HepG2 (cell line): ENCODE data around the gene HHIPL1. TPM values are rescaled to one million over a fixed set of nuclear protein-coding genes. Genes with fewer than 3 reads are reported as not detected.
A peak's percentile ranks its signal among the peaks of the same experiment; 100 is the strongest.

Experiments
- ARID5B ChIP-seq: IDR thresholded peaks from 2 replicates; pipeline ENCODE4 v1.4.0; 2020; ENCODE audit warnings: mild to moderate bottlenecking, missing genetic modification reagents
- BORCS8-MEF2B ChIP-seq: sonication (generic); formaldehyde crosslinking; IDR thresholded peaks from 2 replicates; pipeline ENCODE4 v1.8.0; 2022; ENCODE audit warnings: mild to moderate bottlenecking, missing genetic modification reagents
- FOSL2 ChIP-seq: sonication (generic); formaldehyde crosslinking; IDR thresholded peaks from 2 replicates; pipeline ENCODE4 v1.4.0; 2020; ENCODE audit warnings: missing genetic modification reagents
- FOXK2 ChIP-seq: fragments of 450-650 bp; IDR thresholded peaks from 2 replicates; pipeline ENCODE4 v1.6.1; 2016
- GABPA ChIP-seq, 2 experiments: IDR thresholded peaks; 2 replicates each; pipeline ENCODE4 v1.6.1; 2011 to 2016; ENCODE audit warnings: low read depth in 2 of 2, low read length in 1 of 2, missing biosample characterization in 1 of 2, missing genetic modification characterization in 1 of 2
- GABPB1 ChIP-seq: IDR thresholded peaks from 2 replicates; pipeline ENCODE4 v1.6.1; 2016; ENCODE audit warnings: mild to moderate bottlenecking, missing genetic modification reagents, moderate library complexity, missing compliant biosample characterization
- IRF2 ChIP-seq: IDR thresholded peaks from 2 replicates; pipeline ENCODE4 v1.6.1; 2018; ENCODE audit warnings: missing genetic modification reagents, missing compliant biosample characterization
- ISL2 ChIP-seq: sonication (generic); formaldehyde crosslinking; IDR thresholded peaks from 2 replicates; pipeline ENCODE4 v1.5.0; 2020; ENCODE audit warnings: missing genetic modification reagents
- JDP2 ChIP-seq: sonication (generic); formaldehyde crosslinking; IDR thresholded peaks from 2 replicates; pipeline ENCODE4 v1.8.1; 2022; ENCODE audit warnings: missing genetic modification reagents, borderline replicate concordance
- MATR3 ChIP-seq: sonication (generic); formaldehyde crosslinking; IDR thresholded peaks from 2 replicates; pipeline ENCODE4 v1.4.0; 2020; ENCODE audit warnings: missing genetic modification reagents
- MNT ChIP-seq: fragments of 450-650 bp; IDR thresholded peaks from 2 replicates; pipeline ENCODE4 v1.6.1; 2016
- ONECUT2 ChIP-seq: sonication (generic); formaldehyde crosslinking; IDR thresholded peaks from 2 replicates; pipeline ENCODE4 v1.4.0; 2020; ENCODE audit warnings: missing genetic modification reagents
- PATZ1 ChIP-seq: sonication (generic); formaldehyde crosslinking; IDR thresholded peaks from 2 replicates; pipeline ENCODE4 v1.4.0; 2020; ENCODE audit warnings: missing genetic modification reagents
- POLR2G ChIP-seq: fragments of 200-400 bp; formaldehyde crosslinking; IDR thresholded peaks from 2 replicates; pipeline ENCODE4 v1.6.1; 2018; ENCODE audit warnings: mild to moderate bottlenecking, low read depth, low read length, moderate library complexity
- RFXANK ChIP-seq: IDR thresholded peaks from 2 replicates; pipeline ENCODE4 v1.6.1; 2016
- SP2 ChIP-seq: sonication (generic); formaldehyde crosslinking; IDR thresholded peaks from 2 replicates; pipeline ENCODE4 v1.5.1; 2020; ENCODE audit warnings: mild to moderate bottlenecking, missing genetic modification reagents
- TAF15 ChIP-seq: fragments of 200-400 bp; formaldehyde crosslinking; IDR thresholded peaks from one replicate; pipeline ENCODE4 v1.6.1; 2018; ENCODE audit warnings: mild to moderate bottlenecking, low read depth, low read length; ENCODE audit not compliant: poor library complexity, severe bottlenecking
- ZNF24 ChIP-seq: fragments of 450-650 bp; IDR thresholded peaks from 2 replicates; pipeline ENCODE4 v1.6.1; 2017; ENCODE audit warnings: antibody characterized with exemption, mild to moderate bottlenecking
- ZNF33A ChIP-seq: sonication (generic); formaldehyde crosslinking; IDR thresholded peaks from 2 replicates; pipeline ENCODE4 v1.5.1; 2020; ENCODE audit warnings: missing genetic modification reagents, mild to moderate bottlenecking, moderate library complexity, borderline replicate concordance
- ZNF547 ChIP-seq: sonication (generic); formaldehyde crosslinking; IDR thresholded peaks from 2 replicates; pipeline ENCODE4 v1.5.1; 2020; ENCODE audit warnings: mild to moderate bottlenecking, missing genetic modification reagents
- ZSCAN20 ChIP-seq: sonication (generic); formaldehyde crosslinking; IDR thresholded peaks from 2 replicates; pipeline ENCODE4 v1.4.0; 2020; ENCODE audit warnings: missing genetic modification reagents, mild to moderate bottlenecking, borderline replicate concordance
- polyA plus RNA-seq, 8 experiments: library from polyadenylated mRNA; depleted of rRNA in 3 of 8; stranded (reverse) in 7 of 8; unstranded in 1 of 8; fragments of >200 nt; fragmentation: Illumina TruSeq in 4 of 8; extraction: Trizol in 4 of 8; gene quantifications; 2 replicates each; pipeline versions ENCODE4 v1.2.1 to v1.2.3, GENCODE V29; 2011 to 2016; ENCODE audit warnings: low read depth in 4 of 8, missing spikeins in 1 of 8, mixed read lengths in 1 of 8; ENCODE audit not compliant: insufficient read depth in 1 of 8
- total RNA-seq, 5 experiments: library from RNA; depleted of rRNA; stranded (reverse); fragments of >200 nt; fragmentation: Illumina TruSeq; extraction: Trizol; gene quantifications; 2 replicates each; pipeline ENCODE4 v1.2.3, GENCODE V29; 2016; ENCODE audit warnings: low read depth in 1 of 5
- TF ChIP-seq, protein P1 (sequence below): sonication (generic); formaldehyde crosslinking; IDR thresholded peaks from 2 replicates; pipeline ENCODE4 v1.8.1; 2023; ENCODE audit warnings: mild to moderate bottlenecking, moderate library complexity, missing genetic modification reagents

The HHIPL1 gene
- total and polyA plus RNA-seq, 2 of the 13 experiments (the other 11 are each of a cell fraction or from before 2014, with no cell fraction given): not detected

GRCh38 chr14:99602054-99602787 lies 42.7 kb upstream of the HHIPL1 start (continued):
- TF ChIP-seq BORCS8-MEF2B (CRISPR knock-in tag) (no peak), ZNF24 (no peak), GABPB1 (CRISPR knock-in tag) (peak; percentile 50), ARID5B (CRISPR knock-in tag) (no peak; the same call in 1 of the 2 replicates), IRF2 (CRISPR knock-in tag) (no peak), MATR3 (no peak), RFXANK (CRISPR knock-in tag) (no peak), PATZ1 (no peak; the same call in 1 of the 2 replicates), ZSCAN20 (CRISPR knock-in tag) (no peak), ONECUT2 (CRISPR knock-in tag) (no peak), GABPA (IDR thresholded peaks at IDR 0.05; ENCODE audit: low read depth, low read length) (no peak), GABPA (CRISPR knock-in tag; IDR thresholded peaks at IDR 0.05; ENCODE audit: low read depth) (peak; percentile 57), POLR2G (peak; percentile 53), FOSL2 (CRISPR knock-in tag) (0 out of 2 replicates have a peak, but pooled peaks have one; percentile 4), JDP2 (CRISPR knock-in tag) (no peak), ZNF33A (CRISPR knock-in tag) (no peak), FOXK2 (no peak), SP2 (no peak), ZNF547 (CRISPR knock-in tag) (no peak), ISL2 (CRISPR knock-in tag) (no peak), TAF15 (no peak), MNT (no peak)
- TF ChIP-seq, protein P1, sequence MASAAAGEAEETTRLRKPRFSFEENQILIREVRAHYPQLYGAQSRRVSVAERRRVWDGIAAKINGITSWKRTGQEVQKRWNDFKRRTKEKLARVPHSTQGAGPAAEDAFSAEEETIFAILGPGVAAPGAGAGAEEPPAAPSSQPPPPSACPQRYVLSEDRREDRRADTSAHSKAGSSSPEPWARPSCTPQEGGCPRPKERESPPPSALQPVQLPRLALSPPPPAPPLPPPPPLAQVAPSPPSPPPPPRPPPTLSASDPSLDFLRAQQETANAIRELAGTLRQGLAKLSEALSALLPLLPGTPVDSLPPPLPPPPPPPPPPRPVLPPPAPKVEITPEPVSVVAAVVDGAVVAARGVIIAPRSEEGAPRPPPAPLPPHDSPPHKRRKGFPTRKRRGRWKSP: 0 out of 2 replicates have a peak, but pooled peaks have one; percentile 12
